Spleen (tissue), 11 donors: ENCODE data around the gene DGUOK. TPM values are rescaled to one million over a fixed set of nuclear protein-coding genes. Genes with fewer than 3 reads are reported as not detected.

Experiments used
- DNase-seq: peaks from one replicate; pipeline ENCODE4 v3.0.0-alpha.2; 2020
- H3K27ac ChIP-seq, 8 donors: fragments of 200-600 bp; sonication (generic) in 7 of 8; 1 replicate in 4 of 8; 2 replicates in 4 of 8; pipeline versions ENCODE4 v1.5.0 to v1.8.0; 2016 to 2021; ENCODE audit warnings: inconsistent platforms in 4 of 8, mild to moderate bottlenecking in 4 of 8, moderate library complexity in 1 of 8
- H3K27me3 ChIP-seq, 7 donors: fragments of 200-600 bp; sonication (generic) in 6 of 7; replicated peaks in 1 of 7; 1 replicate in 4 of 7; 2 replicates in 3 of 7; pipeline versions ENCODE4 v1.5.0 to v1.8.0; 2016 to 2021; ENCODE audit warnings: inconsistent platforms in 3 of 7, mild to moderate bottlenecking in 1 of 7
- H3K36me3 ChIP-seq, 6 donors: fragments of 200-600 bp; sonication (generic) in 5 of 6; 1 replicate in 4 of 6; 2 replicates in 2 of 6; pipeline versions ENCODE4 v1.5.0 to v1.8.0; 2016 to 2021; ENCODE audit warnings: inconsistent platforms in 2 of 6
- H3K4me1 ChIP-seq, 6 donors: fragments of 200-600 bp; sonication (generic) in 5 of 6; 1 replicate in 3 of 6; 2 replicates in 3 of 6; pipeline versions ENCODE4 v1.5.0 to v1.8.0; 2016 to 2021; ENCODE audit warnings: inconsistent platforms in 3 of 6
- H3K4me3 ChIP-seq, 8 donors: fragments of 200-600 bp; sonication (generic) in 7 of 8; 1 replicate in 4 of 8; 2 replicates in 4 of 8; pipeline versions ENCODE4 v1.5.0 to v1.8.0; 2016 to 2021; ENCODE audit warnings: inconsistent platforms in 4 of 8, mild to moderate bottlenecking in 4 of 8, moderate library complexity in 2 of 8
- H3K9me3 ChIP-seq, 8 donors: fragments of 200-600 bp; sonication (generic) in 7 of 8; 1 replicate in 4 of 8; 2 replicates in 4 of 8; pipeline versions ENCODE4 v1.5.0 to v1.8.0; 2016 to 2021; ENCODE audit warnings: inconsistent platforms in 4 of 8
- POLR2A ChIP-seq, 3 donors: fragments of 450-650 bp; IDR thresholded peaks; one replicate each; pipeline ENCODE4 v1.5.1; 2017; ENCODE audit warnings: antibody characterized with exemption in 3 of 3, mild to moderate bottlenecking in 1 of 3
- POLR2AphosphoS5 ChIP-seq, 3 donors: sonication (generic); formaldehyde crosslinking; IDR thresholded peaks; one replicate each; pipeline ENCODE4 v1.5.1; 2017; ENCODE audit warnings: antibody characterized with exemption in 3 of 3
- WGBS, 5 donors: extraction: QIAGEN DNeasy Blood & Tissue Kit in 3 of 5; methylation state at CpG; one replicate each; pipeline versions ENCODE4 v1.1.5 to v1.1.7; 2013 to 2018; 5-methylcytosine and 5-hydroxymethylcytosine counted together
- intact Hi-C: fragments of 100-400 bp; cut with DNase I; formaldehyde crosslinking; loops from one replicate; pipeline ENCODE4 v1.15.0; 2023; ENCODE audit warnings: low total_unique reads
- polyA plus RNA-seq, 3 donors: library from polyadenylated mRNA; stranded (reverse); fragments of 200-250 nt; gene quantifications; one replicate each; pipeline ENCODE4 v1.2.1, GENCODE V29; 2013
- total RNA-seq, 7 donors: library from RNA; depleted of rRNA in 3 of 7; stranded (reverse); fragments of >200 nt in 3 of 7; fragmentation: NEBNext Ultra II Directional in 4 of 7; extraction: Animal tissue kit (Norgen Biotek cat#: 25700) in 4 of 7; gene quantifications; one replicate each; pipeline versions ENCODE4 v1.1.0 to v1.2.1, GENCODE V29; 2016 to 2021
- TF ChIP-seq, protein P1 (sequence below), 11 experiments: fragments of 200-600 bp in 7 of 11; fragments of 450-650 bp in 4 of 11; sonication (generic) in 4 of 11; IDR thresholded peaks in 8 of 11; conservative IDR thresholded peaks in 3 of 11; 1 replicate in 7 of 11; 2 replicates in 4 of 11; pipeline versions ENCODE4 v1.4.0 to v1.8.0; 2016 to 2021; ENCODE audit warnings: antibody characterized with exemption in 11 of 11, inconsistent platforms in 4 of 11, mild to moderate bottlenecking in 1 of 11
- donor health status: healthy with polysubstance abuse.
- donor health status: DM: no; HTN: no; CAD: no; lungs with moderate emphysema.
- donor health status: DM: no; HTN: no; CAD: no.
- donor health status: Bipolar disorder and iron deficiency.
- donor health status: healthy.
- donor health status: DM: no; HTN: no; CAD: no.
- donor health status: DM: yes; HTN: yes; CAD: no.

DGUOK gene
- total and polyA plus RNA-seq, 10 donors: 41.3 to 120 (median 57.1) TPM

DNA sequence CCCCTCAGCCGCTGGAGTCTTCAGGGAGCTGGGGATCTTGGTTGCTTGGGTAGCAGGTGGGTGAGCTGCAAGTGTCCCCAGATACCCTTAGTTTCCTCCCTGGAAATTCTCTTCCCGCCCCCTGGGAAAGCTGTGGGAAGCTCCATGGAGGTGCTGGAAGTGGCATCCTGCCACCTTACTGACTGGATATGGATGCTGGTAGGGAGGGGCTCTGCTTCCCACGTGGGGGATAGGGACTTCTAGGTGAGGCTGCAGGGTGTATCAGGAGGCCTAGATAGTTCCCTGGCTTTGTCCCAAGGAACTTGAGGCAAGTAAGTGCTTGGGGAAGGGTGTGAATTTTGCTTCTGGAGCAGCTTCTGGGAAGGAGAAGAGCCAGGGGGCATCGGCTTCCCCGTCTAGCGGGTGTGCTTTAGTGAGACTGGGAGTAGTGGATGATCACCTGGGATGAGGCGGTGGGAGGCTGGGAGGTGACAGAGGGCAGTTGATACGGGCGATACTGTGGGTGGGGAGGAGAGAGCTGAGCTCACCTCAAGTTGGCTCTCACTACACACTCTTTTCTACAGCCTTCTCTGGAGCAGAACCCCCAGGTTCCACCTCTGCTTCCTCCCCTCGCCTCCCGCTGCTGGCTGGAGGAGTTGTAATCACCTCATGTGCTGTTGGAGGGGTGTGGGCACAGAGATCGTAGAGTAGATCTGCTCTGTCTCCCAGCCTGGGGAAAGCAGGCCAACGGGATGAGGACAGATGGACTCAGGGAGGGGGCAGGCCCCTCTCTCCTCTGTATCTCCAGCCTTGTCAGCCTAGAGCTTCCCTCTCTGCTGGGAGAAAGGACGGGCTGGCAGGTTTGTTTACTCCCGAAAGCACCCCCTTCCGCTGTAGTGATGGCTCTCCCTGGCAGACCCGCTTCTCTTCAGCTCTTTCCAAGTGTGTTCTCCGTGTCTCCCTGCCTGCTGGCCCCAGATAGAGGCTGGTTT, 77.8 kb downstream of the DGUOK start:
- Histone ChIP-seq H3K27me3 (no peaks in the 10 kb centered on the region), H3K27ac (no peak overlapping the region), H3K36me3 (peaks cover 0 to 54% (median 0%) of the 10 kb centered on the region in 6 donors), H3K4me1 (peaks cover 14 to 89% (median 53%) of the 10 kb centered on the region in 6 donors), H3K4me3 (no peak overlapping the region), H3K9me3 (no peaks in the 10 kb centered on the region)
- DNase-seq: peak; percentile 59
- intact Hi-C loops: no loop called here
- TF ChIP-seq, protein P1, sequence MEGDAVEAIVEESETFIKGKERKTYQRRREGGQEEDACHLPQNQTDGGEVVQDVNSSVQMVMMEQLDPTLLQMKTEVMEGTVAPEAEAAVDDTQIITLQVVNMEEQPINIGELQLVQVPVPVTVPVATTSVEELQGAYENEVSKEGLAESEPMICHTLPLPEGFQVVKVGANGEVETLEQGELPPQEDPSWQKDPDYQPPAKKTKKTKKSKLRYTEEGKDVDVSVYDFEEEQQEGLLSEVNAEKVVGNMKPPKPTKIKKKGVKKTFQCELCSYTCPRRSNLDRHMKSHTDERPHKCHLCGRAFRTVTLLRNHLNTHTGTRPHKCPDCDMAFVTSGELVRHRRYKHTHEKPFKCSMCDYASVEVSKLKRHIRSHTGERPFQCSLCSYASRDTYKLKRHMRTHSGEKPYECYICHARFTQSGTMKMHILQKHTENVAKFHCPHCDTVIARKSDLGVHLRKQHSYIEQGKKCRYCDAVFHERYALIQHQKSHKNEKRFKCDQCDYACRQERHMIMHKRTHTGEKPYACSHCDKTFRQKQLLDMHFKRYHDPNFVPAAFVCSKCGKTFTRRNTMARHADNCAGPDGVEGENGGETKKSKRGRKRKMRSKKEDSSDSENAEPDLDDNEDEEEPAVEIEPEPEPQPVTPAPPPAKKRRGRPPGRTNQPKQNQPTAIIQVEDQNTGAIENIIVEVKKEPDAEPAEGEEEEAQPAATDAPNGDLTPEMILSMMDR (IDR thresholded peaks at IDR 0.05 in 8 of 11, conservative IDR thresholded peaks at IDR 0.05 in 3 of 11): no peak
- no peak for TF ChIP-seq POLR2AphosphoS5 (IDR thresholded peaks at IDR 0.05)
- TF ChIP-seq POLR2A (IDR thresholded peaks at IDR 0.05): no peak
- WGBS, 5 donors: 87 to 93% (median 92%) methylated on average over 18 of the region's 18 CpGs

DNA sequence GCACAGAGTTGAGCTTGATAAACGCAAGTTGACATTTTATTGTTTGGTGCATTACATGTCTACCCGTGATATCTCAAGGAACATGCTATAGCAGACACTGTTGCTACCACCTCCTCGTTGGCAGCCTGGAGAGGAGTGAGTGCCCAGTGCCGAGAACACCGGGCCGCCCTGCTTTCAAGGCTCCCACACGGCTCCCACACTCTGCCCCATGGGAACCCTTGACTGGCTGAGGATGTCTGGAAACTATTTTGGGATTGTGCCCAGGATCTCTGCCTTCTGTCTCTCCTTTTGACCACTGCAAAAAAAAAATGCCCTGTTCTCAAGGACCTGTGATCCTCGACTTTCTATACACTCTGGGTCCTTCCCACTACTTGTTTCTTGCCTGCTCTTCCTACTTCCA, 79.1 kb downstream of the DGUOK start:
- no peak overlapping the region for H3K4me3 ChIP-seq
- no peaks in the 10 kb centered on the region for H3K9me3 ChIP-seq
- H3K36me3 ChIP-seq: peaks cover 0 to 65% (median 0%) of the 10 kb centered on the region in 6 donors
- intact Hi-C loops: no loop called here
- peaks cover 9 to 86% (median 49%) of the 10 kb centered on the region in 6 donors for H3K4me1 ChIP-seq
- WGBS, 5 donors: 73 to 90% (median 85%) methylated on average over 5 to 8 of the region's 8 CpGs
- TF ChIP-seq POLR2AphosphoS5 (IDR thresholded peaks at IDR 0.05): no peak
- TF ChIP-seq POLR2A (IDR thresholded peaks at IDR 0.05): no peak
- TF ChIP-seq, protein P1 (IDR thresholded peaks at IDR 0.05 in 8 of 11, conservative IDR thresholded peaks at IDR 0.05 in 3 of 11): no peak
- no peaks in the 10 kb centered on the region for H3K27me3 ChIP-seq
- peak; percentile 29 for DNase-seq
- no peak overlapping the region for H3K27ac ChIP-seq

DNA sequence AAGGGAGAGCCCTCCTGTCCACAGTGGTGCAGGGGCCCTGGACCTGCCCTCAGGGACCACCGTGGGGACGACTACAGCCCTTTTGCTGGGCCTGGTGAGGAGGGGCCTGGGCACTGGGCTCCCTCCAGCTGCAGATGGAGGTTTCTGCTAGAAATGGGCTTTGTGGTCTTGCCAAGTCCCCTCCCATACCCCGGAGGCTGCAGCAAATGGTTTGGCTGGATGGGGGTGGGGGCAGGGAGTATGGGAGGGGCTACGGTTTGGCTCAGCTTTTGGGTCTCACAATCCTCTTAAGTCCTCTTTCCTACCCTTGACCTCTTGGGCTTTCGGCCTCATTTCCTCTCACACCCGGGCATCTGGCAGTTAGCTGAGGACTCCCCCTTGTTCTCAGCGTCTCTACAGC, 79.8 kb downstream of the DGUOK start:
- TF ChIP-seq POLR2AphosphoS5 (IDR thresholded peaks at IDR 0.05) (no peak), POLR2A (IDR thresholded peaks at IDR 0.05) (no peak)
- TF ChIP-seq, protein P1 (IDR thresholded peaks at IDR 0.05 in 8 of 11, conservative IDR thresholded peaks at IDR 0.05 in 3 of 11): no peak
- H3K36me3 ChIP-seq: peaks cover 0 to 67% (median 0%) of the 10 kb centered on the region in 6 donors
- peak; percentile 38 for DNase-seq
- no peaks in the 10 kb centered on the region for H3K9me3 ChIP-seq
- H3K27me3 ChIP-seq: no peaks in the 10 kb centered on the region
- WGBS, 5 donors: 55 to 67% (median 60%) methylated on average over 7 of the region's 7 CpGs
- intact Hi-C loops: no loop called here
- peaks cover 9 to 80% (median 43%) of the 10 kb centered on the region in 6 donors for H3K4me1 ChIP-seq
- no peak overlapping the region for H3K4me3 ChIP-seq
- H3K27ac ChIP-seq: no peak overlapping the region

DNA sequence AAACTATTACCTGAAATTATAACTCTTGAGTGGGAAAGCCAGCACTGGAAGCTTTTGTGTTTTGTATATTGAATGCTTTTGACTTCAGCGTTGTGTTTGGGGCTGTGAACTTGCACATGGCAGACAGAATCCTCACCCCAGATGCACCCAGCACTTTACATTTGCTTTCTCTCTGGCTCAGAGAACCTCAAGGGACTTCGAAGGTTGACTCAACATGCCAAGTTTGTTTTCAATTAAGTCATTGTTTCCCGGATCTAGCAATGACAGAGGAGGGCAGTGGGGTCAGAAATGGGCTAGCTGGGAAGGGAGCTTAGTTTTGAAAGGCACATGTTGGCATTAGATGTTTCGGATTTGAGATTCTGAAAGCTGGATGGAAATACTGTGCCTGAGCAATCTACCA, 80.4 kb downstream of the DGUOK start:
- H3K9me3 ChIP-seq: no peaks in the 10 kb centered on the region
- intact Hi-C loops: no loop called here
- no peak overlapping the region for H3K27ac ChIP-seq
- H3K4me1 ChIP-seq: peaks cover 3 to 73% (median 36%) of the 10 kb centered on the region in 6 donors
- H3K27me3 ChIP-seq: no peaks in the 10 kb centered on the region
- no peak for DNase-seq
- WGBS, 5 donors: 66 to 86% (median 73%) methylated on average over 4 of the region's 4 CpGs
- TF ChIP-seq POLR2AphosphoS5 (IDR thresholded peaks at IDR 0.05): no peak
- TF ChIP-seq, protein P1 (IDR thresholded peaks at IDR 0.05 in 8 of 11, conservative IDR thresholded peaks at IDR 0.05 in 3 of 11): no peak
- TF ChIP-seq POLR2A (IDR thresholded peaks at IDR 0.05): no peak
- peaks cover 0 to 74% (median 0%) of the 10 kb centered on the region in 6 donors for H3K36me3 ChIP-seq
- H3K4me3 ChIP-seq: no peak overlapping the region
